Hepatocyte (in vitro differentiated cells): ENCODE results near the gene SLC16A7. TPM values are rescaled to one million over a fixed set of nuclear protein-coding genes. Genes with fewer than 3 reads are reported as not detected.

Experiments used
- DNase-seq: peaks from one replicate; pipeline ENCODE4 v3.0.0-alpha.2; 2016; ENCODE audit warnings: low spot score
- H2AFZ ChIP-seq: fragments of 200-600 bp; sonication (generic); 2 replicates; pipeline ENCODE4 v1.6.0; 2016; ENCODE audit warnings: antibody characterized with exemption, mild to moderate bottlenecking
- H3K27ac ChIP-seq: fragments of 200-600 bp; sonication (generic); 2 replicates; pipeline ENCODE4 v1.5.1; 2016; ENCODE audit warnings: mild to moderate bottlenecking
- H3K27me3 ChIP-seq: fragments of 200-600 bp; sonication (generic); 2 replicates; pipeline ENCODE4 v1.6.1; 2016
- H3K36me3 ChIP-seq: fragments of 200-600 bp; sonication (generic); replicated peaks from 2 replicates; pipeline ENCODE4 v1.5.1; 2016; ENCODE audit warnings: low read depth; ENCODE audit not compliant: insufficient read depth
- H3K4me1 ChIP-seq: fragments of 200-600 bp; sonication (generic); 2 replicates; pipeline ENCODE4 v1.5.1; 2016; ENCODE audit warnings: mild to moderate bottlenecking, moderate library complexity; ENCODE audit not compliant: insufficient read depth
- H3K4me2 ChIP-seq: fragments of 200-600 bp; sonication (generic); 2 replicates; pipeline ENCODE4 v1.6.0; 2016
- H3K4me3 ChIP-seq: fragments of 200-600 bp; sonication (generic); 2 replicates; pipeline ENCODE4 v1.5.1; 2016; ENCODE audit warnings: mild to moderate bottlenecking
- H3K79me2 ChIP-seq: fragments of 200-600 bp; sonication (generic); 2 replicates; pipeline ENCODE4 v1.6.0; 2017; ENCODE audit warnings: mild to moderate bottlenecking
- H3K9me2 ChIP-seq: fragments of 200-600 bp; sonication (generic); replicated peaks from 2 replicates; pipeline ENCODE4 v1.6.0; 2017; ENCODE audit warnings: mild to moderate bottlenecking; ENCODE audit not compliant: insufficient read depth
- H3K9me3 ChIP-seq: fragments of 200-600 bp; sonication (generic); 2 replicates; pipeline ENCODE4 v1.5.1; 2016; ENCODE audit warnings: low read depth, mild to moderate bottlenecking
- H4K20me1 ChIP-seq: fragments of 200-600 bp; sonication (generic); 2 replicates; pipeline ENCODE4 v1.6.0; 2016; ENCODE audit warnings: mild to moderate bottlenecking; ENCODE audit not compliant: insufficient read depth, poor library complexity, severe bottlenecking
- CTCF ChIP-seq: fragments of 200-600 bp; sonication (generic); IDR thresholded peaks from 2 replicates; pipeline ENCODE4 v1.5.1; 2016; ENCODE audit warnings: antibody characterized with exemption, mild to moderate bottlenecking; ENCODE audit not compliant: poor library complexity
- EZH2 ChIP-seq: fragments of 200-600 bp; sonication (generic); IDR thresholded peaks from 2 replicates; pipeline ENCODE4 v1.6.1; 2016; ENCODE audit warnings: antibody characterized with exemption, mild to moderate bottlenecking, borderline replicate concordance
- EZH2phosphoT487 ChIP-seq: fragments of 200-600 bp; sonication (generic); IDR thresholded peaks from one replicate; pipeline ENCODE4 v1.6.1; 2018; ENCODE audit warnings: antibody characterized with exemption, mild to moderate bottlenecking, low read depth, moderate library complexity; ENCODE audit not compliant: unreplicated experiment, severe bottlenecking
- WGBS: methylation state at CpG from one replicate; pipeline ENCODE4 v1.1.6; 2016; ENCODE audit warnings: low lambda C conversion rate; ENCODE audit errors: missing lambda C conversion rate; 5-methylcytosine and 5-hydroxymethylcytosine counted together
- polyA plus RNA-seq: library from polyadenylated mRNA; unstranded; fragments of >200 nt; fragmentation: Nextera tagmentation; extraction: Ambion mirVana; gene quantifications from 2 replicates; pipeline ENCODE4 v1.2.1, GENCODE V29; 2016
- total RNA-seq: library from RNA; depleted of rRNA; stranded (reverse); fragments of >200 nt; gene quantifications from 2 replicates; pipeline ENCODE4 v1.2.3, GENCODE V29; 2014

Gene SLC16A7
- total and polyA plus RNA-seq, 2 experiments from 2014 or later, result 4.7 to 17.9 TPM

GRCh38 chr12:59629890-59630289, 34.1 kb downstream of the SLC16A7 start:
- Histone ChIP-seq H3K36me3 (no peaks in the 10 kb centered on the region), H3K4me2 (no peak overlapping the region), H3K79me2 (no peaks in the 10 kb centered on the region), H3K4me1 (no peaks in the 10 kb centered on the region), H4K20me1 (no peaks in the 10 kb centered on the region), H3K27ac (no peak overlapping the region), H3K9me3 (no peaks in the 10 kb centered on the region), H2AFZ (no peak overlapping the region), H3K4me3 (no peak overlapping the region), H3K27me3 (no peaks in the 10 kb centered on the region), H3K9me2 (no peaks in the 10 kb centered on the region)
- 95% methylated on average over 3 of the region's 3 CpGs for WGBS
- DNase-seq, result no peak
- TF ChIP-seq EZH2phosphoT487 (no peak), CTCF (no peak), EZH2 (no peak)

- Histone ChIP-seq H3K79me2 (no peaks in the 10 kb centered on the region), H3K4me2 (no peak overlapping the region), H3K4me1 (no peaks in the 10 kb centered on the region), H2AFZ (no peak overlapping the region), H3K9me2 (no peaks in the 10 kb centered on the region), H3K36me3 (no peaks in the 10 kb centered on the region), H3K27ac (no peak overlapping the region), H3K4me3 (no peak overlapping the region), H4K20me1 (no peaks in the 10 kb centered on the region), H3K27me3 (no peaks in the 10 kb centered on the region), H3K9me3 (no peaks in the 10 kb centered on the region)
- WGBS, result 85% methylated on average over 1 of the region's 1 CpG
- TF ChIP-seq CTCF, result no peak
- TF ChIP-seq EZH2phosphoT487, result no peak
- TF ChIP-seq EZH2, result no peak
- no peak for DNase-seq
These were observed 36.6 kb downstream of the SLC16A7 start for GRCh38 chr12:59632408-59632807.

- no peaks in the 10 kb centered on the region for H3K9me2 ChIP-seq
- no peak for TF ChIP-seq EZH2phosphoT487
- no peak for TF ChIP-seq EZH2
- TF ChIP-seq CTCF, result no peak
- H4K20me1 ChIP-seq, result no peaks in the 10 kb centered on the region
- H3K9me3 ChIP-seq, result no peaks in the 10 kb centered on the region
- H3K27me3 ChIP-seq, result no peaks in the 10 kb centered on the region
- no peak overlapping the region for H3K4me2 ChIP-seq
- WGBS, result 88% methylated on average over 1 of the region's 1 CpG
- H3K36me3 ChIP-seq, result no peaks in the 10 kb centered on the region
- no peak overlapping the region for H3K4me3 ChIP-seq
- no peak overlapping the region for H2AFZ ChIP-seq
- H3K4me1 ChIP-seq, result no peaks in the 10 kb centered on the region
- no peak for DNase-seq
- no peaks in the 10 kb centered on the region for H3K79me2 ChIP-seq
- H3K27ac ChIP-seq, result no peak overlapping the region
These were observed 38.4 kb downstream of the SLC16A7 start for GRCh38 chr12:59634254-59634653.
